UCSD-AML1 (cell line): ENCODE results near the gene TSPAN7.

Experiments
- DNase-seq: peaks from one replicate; lab custom pipeline; 2025; ENCODE audit not compliant: unreplicated experiment; lab: John Stamatoyannopoulos, UW

Gene TSPAN7

GRCh38 chrX:38561126-38561868, at the start of gene TSPAN7:
Gene TSPAN7, plus strand, starts transcription at chrX:38561542. Its CDS starts 5 bp downstream, at chrX:38561547.
- DNase-seq = peak; percentile 50

GRCh38 chrX:38513112-38513742, 48.1 kb upstream of the TSPAN7 start:
- no peak for DNase-seq

GRCh38 chrX:38514016-38514854, 47.1 kb upstream of the TSPAN7 start:
- no peak for DNase-seq

- DNase-seq = no peak
These were observed 46.1 kb upstream of the TSPAN7 start for GRCh38 chrX:38515291-38515690.

- no peak for DNase-seq
These were observed 45.1 kb upstream of the TSPAN7 start for GRCh38 chrX:38516196-38516774.

GRCh38 chrX:38519651-38520050, 41.7 kb upstream of the TSPAN7 start:
- no peak for DNase-seq

- no peak for DNase-seq
These were observed 23.2 kb upstream of the TSPAN7 start for GRCh38 chrX:38538134-38538533.

- no peak for DNase-seq
These were observed 21.6 kb upstream of the TSPAN7 start for GRCh38 chrX:38539748-38540147.

- no peak for DNase-seq
These were observed 12.8 kb upstream of the TSPAN7 start for GRCh38 chrX:38548508-38548907.

GRCh38 chrX:38552721-38553120, 8.6 kb upstream of the TSPAN7 start:
- DNase-seq = no peak

- no peak for DNase-seq
These were observed 2.7 kb upstream of the TSPAN7 start for GRCh38 chrX:38558686-38559085.

GRCh38 chrX:38560776-38561125, 591 bp upstream of the TSPAN7 start:
- no peak for DNase-seq

GRCh38 chrX:38561951-38562719, 793 bp downstream of the TSPAN7 start:
- DNase-seq = no peak

GRCh38 chrX:38563030-38563429, 1.7 kb downstream of the TSPAN7 start:
- DNase-seq = no peak

- no peak for DNase-seq
These were observed 9.1 kb downstream of the TSPAN7 start for GRCh38 chrX:38570396-38570795.

GRCh38 chrX:38571058-38571457, 9.7 kb downstream of the TSPAN7 start:
- no peak for DNase-seq

GRCh38 chrX:38574858-38575257, 13.5 kb downstream of the TSPAN7 start:
- DNase-seq = no peak

GRCh38 chrX:38575888-38576287, 14.5 kb downstream of the TSPAN7 start:
- DNase-seq = no peak

- no peak for DNase-seq
These were observed 16.4 kb downstream of the TSPAN7 start for GRCh38 chrX:38577738-38578137.

GRCh38 chrX:38578167-38578566, 16.8 kb downstream of the TSPAN7 start:
- DNase-seq = no peak

GRCh38 chrX:38583181-38583580, 21.8 kb downstream of the TSPAN7 start:
- DNase-seq = no peak
